Measurements from ENCODE around the gene NINL.
"Not testable (repeated sequence)": the region's sequence is repeated elsewhere in the genome, so short reads cannot be mapped to it uniquely, and the experiment has no call there.

The NINL gene

DNA sequence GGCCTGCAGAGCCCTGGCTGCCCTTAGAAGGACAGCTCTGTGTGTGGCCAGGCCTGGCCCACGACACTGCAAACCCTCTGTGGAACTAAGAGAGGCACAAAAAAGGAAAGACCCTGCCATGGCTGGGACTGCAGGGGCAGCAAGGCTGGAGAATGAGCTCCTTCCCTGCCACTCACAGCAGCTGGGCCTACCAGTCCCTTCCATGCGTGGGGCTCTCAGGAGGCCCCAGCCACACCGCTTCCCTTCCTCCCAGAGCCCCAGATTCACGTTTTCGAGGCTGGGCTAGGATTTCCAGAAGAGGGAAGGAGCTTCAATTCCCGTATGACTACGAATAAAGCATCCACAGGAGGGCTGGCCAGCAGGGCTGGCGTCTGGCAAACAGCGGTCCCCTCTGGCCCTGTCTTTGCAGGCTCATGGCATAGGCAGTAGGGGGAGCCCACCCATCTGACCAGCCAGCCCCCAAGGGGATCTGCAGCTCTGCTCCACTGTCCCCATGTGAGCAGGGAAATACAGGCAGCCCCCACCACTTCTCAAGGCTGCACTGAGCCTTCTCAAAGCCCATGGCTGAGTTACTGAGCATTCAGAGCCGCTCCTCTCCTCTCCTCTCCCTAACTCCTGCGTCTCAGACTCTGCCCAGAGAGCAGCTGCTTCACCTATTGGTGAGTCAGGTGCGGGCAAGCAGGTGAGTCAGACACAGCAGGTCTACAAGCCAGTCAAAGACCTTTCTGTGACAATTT, 53.1 kb downstream of the NINL start:
- DNase-seq: peak; percentile 26 to 54

DNA sequence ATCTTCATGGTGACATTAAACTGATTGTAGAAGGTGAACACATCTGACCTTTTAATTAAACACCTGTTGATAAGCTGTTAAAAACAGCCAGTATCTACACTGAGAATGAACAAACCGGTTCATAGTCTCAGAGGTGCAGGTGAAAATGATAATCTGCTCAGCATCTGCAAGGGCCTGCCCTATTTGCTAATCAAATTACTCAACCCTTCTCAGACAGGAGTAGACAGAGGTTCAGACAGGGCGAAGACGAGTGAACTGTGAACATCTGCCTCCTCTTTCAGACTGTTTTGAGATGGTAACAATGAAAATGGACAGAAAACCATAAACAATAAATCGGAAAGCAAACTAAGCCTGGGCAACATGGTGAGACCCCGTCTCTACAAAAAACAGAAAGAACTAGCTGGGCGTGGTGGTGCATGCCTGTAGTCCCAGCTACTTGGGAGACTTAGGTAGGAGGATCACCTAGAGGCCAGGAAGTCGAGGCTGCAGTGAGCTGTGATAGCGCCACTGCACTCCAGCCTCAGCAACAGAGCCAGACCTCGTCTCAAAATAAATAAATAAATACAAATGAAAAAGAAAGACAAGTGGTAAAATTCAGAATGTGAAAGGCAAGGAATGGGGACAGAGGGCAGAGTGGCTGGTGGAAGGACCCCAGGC, 55.9 kb downstream of the NINL start:
- no peak for DNase-seq

DNA sequence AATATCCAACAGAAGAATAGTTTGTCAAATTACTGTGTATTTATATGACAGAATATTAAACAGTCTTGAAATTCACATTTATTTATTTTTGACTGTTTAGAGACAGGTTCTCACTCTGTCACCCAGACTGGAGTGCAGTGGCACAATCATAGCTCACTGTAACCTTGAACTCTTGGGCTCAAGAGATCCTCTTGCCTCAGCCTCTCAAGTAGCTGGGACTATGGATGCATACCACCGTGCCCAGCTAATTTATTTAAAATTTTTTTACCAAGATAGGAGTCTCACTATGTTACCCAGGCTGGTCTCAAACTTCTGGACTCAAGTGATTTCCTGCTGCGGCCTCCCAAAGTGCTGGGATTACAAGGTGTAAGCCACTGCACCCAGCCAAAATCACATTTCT, 57.4 kb downstream of the NINL start:
- no peak for DNase-seq

DNA sequence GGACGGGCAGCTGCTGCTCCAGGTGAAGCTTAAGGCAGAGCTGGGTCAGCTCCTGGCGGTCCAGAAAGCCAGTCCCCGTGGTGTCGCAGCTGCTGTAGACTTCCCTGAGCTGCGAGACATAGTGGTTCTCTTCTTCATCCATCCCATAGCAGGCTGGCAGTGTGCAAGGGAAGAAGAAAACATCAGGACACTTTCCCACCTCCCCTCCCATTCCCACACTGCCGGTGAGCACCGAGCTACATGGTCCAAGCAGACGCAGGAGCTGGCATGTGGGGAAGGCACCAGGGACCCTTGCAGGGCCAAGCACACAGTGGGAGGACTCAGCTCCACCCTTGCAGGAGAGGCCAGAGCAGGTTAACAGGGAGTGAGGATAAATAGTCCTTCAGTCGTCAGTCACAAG, 58.9 kb downstream of the NINL start:
- DNase-seq: no peak

DNA sequence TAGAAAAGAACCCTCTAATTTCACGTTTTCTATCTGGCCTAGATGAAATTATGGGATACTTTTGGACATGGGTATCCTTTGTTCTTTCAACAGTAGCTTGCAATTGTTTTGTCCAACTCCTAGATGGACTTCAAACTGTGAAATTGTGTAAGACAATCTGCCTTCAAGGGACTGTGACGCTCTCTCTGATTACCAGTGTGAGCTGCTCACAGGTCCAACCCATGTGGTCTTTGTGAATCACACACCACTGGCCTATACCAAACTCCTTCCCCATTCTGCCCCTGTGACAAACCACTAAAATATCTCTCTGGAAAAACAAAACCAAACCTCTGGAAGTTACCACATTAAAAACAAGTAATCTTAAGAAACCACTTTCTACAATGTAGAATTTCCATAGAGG, 59.5 kb downstream of the NINL start:
- DNase-seq: no peak

DNA sequence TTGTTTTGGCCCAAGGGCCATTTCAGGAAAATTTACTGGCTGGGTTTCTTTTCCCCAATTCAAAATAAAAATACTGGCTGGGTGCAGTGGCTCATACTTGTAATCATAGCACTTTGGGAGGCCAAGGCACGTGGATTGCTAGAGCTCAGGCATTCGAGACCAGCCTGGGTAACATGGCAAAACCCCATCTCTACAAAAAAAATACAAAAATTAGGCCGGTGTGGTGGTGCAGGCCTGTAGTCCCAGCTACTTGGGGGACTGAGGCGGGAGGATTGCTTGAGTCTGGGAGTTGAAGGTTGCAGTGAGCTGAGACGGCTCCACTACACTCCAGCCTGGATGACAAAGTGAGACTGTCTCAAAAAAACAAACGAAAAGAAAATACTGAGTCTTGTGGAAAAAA, 60.0 kb downstream of the NINL start:
- DNase-seq: no peak

DNA sequence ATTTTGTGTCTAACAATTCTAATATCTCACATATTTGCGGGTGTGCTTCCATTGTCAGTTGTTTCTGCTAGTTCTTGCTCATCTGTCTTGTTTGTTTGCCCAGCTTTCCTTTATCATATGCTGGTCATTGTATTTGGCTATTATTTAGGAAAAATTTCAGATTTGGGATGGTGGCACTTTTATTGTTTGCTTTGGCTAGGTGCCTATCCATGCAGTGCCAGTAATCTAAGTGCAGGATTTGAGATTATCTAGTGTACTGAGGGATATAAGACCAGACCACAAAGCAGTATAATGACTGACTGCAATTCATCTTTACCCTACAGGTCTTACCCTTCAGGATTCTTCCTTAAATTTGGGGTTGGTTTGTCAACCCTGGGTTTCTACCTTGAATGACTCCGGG, 63.9 kb downstream of the NINL start:
- DNase-seq: no peak

DNA sequence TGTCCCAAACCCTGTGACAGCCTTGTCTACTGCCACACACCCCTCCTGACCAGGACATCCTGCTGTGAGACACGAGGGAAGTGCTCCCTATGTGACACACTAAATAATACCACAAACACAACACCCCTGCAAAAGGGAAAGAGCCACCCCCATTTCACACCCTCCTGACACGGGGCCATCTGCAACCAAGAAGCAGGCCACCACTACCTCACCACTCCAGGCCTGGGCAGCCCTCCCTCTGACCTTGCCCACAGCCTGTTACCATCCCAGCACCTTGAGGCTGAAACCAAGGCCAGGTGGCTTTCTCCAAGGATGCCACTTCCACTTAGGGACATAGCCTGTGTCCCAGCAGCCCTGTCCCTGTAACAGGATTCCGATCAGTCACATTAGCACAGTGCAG, 68.2 kb downstream of the NINL start:
- no peak for DNase-seq

DNA sequence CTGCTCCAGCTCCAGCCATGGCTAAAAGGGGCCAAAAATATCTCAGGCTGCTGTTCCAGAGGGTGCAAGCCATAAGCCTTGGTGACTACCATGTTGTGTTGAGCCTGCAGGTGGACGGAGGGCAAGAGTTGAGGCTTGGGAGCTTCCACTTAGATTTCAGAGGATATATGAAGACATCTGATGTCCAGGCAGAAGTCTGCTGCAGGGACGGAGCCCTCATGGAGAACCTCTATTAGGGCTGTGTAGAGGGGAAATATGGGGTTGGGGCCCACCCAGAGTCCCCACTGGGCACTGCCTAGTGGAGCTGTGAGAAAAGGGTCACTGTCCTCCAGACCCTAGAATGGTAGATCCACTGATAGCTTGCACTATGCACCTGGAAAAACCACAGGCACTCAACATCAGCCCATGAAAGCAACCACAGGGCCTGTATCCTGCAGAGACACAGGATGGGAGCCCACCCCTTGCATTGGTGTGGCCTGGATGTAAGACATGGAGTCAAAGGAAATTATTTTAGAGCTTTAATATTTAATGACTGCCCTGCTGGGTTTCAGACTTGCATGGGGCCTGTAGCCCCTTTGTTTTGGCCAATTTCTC, 70.5 kb downstream of the NINL start:
- no peak for DNase-seq

DNA sequence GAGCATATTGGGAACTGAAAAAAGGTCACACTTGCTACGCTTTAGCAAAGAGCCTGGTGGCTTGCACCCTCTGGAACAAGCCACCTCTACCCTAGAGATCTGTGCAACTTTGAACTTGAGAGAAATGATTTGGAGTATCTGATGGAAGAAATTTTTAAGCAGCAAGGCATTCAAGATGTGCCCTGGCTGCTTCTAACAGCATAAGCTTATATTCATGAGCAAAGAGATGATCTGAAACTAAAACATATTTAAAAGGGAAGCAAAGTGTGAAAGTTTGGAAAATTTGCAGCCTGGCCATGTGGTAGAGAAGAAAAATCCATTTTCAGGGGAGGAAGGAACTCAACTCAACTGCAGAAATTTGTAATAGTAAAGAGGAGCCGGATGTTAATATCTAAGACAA, 71.1 kb downstream of the NINL start:
- DNase-seq: no peak

DNA sequence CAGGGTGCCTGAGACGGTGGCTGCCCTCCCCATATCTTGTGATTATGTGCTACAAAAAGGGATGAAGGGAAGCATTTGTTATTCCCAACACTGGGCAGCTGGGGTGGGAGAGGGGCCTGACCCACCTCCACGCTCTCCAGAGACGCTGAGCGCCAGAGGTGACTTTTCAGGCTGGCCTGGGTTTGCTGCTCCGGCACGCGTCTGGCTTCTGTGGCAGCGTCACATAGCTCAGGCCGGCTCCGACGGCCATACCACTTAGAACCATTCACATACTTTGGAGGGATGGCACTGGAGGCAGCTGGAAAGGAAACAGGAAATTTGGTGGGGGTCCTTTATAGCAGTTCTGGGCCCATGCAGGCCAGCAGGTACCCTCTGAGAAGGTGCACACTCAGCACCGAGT, 72.6 kb downstream of the NINL start:
- no peak for DNase-seq

DNA sequence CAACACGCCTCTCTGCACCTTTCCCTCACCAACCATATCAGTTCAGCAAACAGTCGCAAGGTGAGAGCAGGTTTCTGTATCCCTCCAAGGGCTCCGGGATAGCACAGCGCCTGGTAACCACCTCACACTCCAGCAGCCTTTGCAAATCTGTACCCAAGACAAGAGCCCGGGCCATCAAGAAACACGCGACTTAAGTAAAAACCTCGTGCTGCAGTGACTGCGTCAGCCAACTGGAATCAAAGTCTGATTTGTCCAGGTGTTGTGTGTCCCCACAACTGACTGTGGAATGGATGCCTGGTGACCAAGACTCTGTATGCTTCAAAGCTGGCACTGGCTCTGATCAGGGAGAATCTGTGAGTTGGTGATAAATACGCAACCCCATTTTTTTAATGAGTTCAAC, 74.1 kb downstream of the NINL start:
- DNase-seq: no peak

DNA sequence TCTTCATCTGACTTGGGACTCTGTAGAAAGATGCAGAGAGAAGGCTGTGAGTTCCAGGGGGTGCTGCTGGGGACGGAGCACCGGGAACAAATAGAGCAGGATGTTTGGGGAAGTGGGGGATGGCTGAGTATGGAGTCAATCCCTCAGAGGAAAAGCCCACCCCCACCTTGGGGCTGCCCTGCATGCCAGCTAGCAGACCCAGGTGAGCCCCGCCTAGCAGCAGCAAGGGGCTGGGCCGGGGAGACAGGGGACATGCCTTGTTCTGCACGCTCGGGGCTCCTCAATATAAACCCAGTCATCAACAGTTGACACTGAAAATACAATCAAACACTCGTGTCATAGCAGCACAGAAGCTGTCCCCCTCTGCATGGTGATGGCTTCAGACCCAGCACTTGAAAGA, 74.6 kb downstream of the NINL start:
- no peak for DNase-seq

DNA sequence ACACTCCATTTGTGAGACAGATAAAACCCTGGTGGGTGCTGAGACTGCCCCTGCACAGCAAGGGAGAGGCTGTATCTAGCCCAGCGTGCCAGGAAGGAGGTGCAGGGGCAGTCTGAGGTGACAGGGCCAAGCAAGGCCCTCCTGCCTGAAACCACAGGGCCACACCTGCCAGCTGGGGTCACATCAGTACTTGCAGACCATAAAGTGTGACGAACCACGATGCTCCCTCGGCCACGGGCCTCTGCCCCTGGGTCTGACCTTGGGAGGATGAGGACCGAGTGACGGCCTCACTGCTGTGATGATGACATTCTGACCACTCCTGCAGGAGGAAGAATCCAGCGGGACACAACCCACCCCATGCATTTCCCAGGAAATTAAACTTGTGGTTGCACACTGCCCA, 75.1 kb downstream of the NINL start:
- DNase-seq: no peak

DNA sequence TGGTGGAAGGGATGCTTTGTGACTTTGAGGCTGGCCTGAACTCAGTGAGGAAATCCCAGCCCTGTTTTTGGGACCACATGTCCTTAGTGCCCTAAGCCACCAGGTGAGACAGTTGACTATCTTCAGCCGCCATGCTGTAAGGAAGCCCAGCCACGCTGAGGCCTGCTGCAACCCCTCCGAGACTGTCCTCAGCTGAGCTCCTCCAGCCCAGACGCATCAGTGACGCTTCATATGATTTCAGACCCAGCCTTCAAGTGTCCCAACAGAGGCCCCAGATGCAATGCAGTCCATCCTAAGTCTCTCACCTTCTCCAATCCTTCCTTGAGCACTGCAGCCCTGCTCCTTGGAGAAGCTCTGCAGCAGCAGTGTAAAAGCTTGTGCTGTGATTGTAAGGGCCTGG, 76.2 kb downstream of the NINL start:
- no peak for DNase-seq

DNA sequence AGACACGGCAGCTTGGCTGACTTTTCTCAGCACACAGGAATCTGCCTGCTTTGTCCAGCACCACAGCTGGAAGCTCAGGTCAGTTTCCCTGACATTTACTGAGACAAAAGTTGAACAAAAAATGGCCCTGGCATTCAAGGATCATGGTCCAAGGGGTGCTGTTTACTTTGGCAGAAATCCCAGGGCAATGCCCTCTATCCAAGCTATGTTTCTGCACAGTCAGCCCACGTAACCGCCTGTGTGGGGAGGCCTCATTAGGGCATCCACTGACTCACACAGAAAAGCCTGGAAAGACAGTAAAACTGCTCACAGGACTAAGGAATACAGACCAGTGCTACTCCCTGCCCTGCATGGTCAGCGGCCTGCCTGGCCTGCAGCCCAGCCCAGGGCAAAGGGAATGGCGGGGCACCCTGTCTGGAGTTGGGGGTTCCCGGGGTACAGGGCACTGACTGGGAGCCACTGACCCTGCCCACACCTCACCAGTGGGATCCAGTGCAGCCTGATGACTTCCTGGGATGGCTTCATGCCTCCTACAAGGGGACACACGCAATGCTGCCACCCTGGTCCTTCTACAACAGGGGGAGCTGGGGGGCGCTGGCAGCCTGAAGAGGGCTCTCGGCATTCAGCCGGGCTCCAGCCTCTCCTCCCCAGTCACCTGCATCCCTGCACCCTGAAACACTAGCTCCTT, 77.1 kb downstream of the NINL start:
- no peak for DNase-seq

DNA sequence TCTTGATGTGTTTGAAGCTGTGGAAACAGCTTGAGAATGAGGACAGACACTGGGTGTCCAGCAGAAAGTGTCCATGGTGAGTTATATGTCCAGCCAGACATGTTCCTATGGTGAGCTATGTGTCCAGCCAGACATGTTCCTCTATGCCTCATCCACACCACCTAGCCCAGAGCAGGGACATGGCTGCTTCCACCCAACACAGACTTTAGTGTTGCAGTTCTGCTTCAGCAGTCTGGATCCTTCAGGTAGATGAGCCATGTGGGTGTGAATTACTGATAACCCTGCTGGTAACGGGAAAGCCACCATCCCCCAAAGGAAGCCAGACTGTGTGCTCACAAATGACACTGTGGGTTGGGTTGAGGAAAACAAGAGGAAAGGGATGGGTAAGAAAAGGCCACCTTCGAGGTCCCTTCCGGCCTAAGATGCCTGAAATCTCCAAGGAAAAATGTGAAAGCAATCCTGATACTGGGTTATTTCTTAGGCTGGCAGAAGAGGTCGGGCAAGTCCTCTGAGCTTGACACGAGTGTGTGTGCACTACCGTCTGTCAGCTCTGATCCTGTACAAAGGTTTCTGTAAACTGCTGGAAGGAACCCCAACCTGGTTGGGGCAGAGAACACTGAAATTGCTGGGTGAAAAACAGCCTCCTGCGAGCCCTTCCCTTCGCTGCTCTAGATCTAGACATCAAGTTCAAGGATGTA, 77.8 kb downstream of the NINL start:
- DNase-seq: no peak

DNA sequence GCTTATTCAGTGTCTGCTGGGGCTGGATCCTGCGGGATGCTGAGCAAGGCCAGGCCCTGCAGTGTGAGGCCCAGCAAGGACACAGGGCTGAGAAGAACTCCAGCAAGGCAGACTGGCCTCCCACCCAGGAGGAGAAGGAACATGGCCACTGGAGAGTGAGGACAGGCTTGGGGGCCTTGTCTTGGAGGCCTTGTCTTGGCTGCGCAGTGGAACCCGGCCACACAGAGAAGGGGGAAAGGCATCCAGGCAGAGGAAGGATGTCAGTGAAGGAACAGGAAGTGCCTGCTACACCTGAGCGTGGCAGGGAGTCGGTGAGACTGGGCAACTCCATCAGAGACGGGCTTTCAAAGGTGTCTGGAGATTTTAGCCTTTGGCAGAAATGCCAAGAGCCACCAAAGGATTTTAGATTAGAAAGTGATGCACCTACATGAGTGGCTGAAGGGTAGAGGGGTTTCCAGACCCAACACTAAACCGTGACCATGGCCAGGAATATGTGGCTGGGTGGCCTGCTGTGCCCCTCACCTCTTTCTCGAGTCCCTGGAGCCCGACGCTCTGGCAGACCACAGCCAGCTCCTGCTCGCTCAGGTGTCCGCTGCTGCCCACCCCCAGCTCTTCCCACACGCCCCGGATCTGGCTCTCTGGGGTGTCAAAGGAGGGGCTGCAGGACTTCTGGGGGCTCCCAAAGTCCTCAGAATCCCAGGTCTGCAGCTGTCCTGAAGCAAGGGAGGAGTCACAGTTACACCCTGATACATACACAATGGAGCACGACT, 80.8 kb downstream of the NINL start:
- no peak for DNase-seq

DNA sequence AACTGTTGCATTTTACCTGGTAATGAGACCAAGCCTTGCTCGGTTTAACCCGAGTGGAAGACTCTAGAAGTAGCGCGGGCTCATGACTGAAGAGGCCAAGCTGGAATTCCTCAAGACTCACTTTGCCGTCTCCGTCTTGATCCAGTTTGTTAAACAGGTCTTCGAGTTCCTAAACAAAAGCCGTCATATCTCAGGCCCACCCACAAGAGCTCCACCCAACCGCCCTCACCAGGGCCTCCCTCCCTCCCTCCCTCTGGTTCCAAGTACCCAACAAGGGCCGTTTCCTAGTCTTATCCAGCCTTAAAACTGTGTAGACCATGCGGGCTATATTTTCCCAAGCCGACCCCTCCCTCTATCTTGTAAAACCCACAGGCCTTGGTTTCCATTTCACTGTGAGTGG, 81.4 kb downstream of the NINL start:
- no peak for DNase-seq

DNA sequence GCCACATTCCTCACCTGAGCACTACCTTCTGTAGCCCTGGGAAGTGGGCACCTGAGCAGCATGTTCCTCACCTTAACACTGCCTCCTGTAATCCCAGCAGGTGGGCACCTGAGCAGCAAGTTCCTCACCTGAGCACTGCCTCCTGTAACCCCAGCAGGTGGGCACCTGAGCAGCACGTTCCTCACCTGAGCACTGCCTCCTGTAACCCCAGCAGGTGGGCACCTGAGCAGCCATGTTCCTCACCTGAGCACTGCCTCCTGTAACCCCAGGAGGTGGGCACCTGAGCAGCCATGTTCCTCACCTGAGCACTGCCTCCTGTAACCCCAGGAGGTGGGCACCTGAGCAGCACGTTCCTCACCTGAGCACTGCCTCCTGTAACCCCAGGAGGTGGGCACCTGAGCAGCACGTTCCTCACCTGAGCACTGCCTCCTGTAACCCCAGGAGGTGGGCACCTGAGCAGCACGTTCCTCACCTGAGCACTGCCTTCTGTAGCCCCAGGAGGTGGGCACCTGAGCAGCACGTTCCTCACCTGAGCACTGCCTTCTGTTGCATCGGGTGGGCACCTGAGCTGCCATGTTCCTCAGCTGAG, 82.2 kb downstream of the NINL start:
- not testable (repeated sequence) for DNase-seq

DNA sequence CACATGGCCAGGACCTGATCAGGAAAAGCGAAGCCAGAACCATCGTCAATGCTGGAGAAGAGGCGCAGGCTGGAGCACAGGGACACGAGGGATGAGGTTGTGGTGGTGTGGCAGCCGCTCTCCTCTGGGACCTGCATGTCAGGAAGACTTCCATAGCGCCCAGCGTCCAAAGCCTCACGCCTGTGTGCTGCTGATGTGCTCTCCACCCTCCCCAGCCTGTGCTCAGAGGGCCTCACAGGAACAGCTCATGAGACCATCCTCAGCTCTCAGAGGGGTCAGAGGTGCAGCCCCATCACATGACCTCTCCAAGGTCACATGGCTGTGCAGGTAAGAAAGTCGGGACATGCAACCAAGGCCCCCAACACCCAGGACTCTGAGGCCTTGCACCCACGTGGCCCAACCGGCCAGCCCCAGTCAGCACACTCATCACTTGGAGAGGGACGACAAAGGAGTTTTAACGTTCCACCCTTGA, 84.4 kb downstream of the NINL start:
- DNase-seq: no peak

DNA sequence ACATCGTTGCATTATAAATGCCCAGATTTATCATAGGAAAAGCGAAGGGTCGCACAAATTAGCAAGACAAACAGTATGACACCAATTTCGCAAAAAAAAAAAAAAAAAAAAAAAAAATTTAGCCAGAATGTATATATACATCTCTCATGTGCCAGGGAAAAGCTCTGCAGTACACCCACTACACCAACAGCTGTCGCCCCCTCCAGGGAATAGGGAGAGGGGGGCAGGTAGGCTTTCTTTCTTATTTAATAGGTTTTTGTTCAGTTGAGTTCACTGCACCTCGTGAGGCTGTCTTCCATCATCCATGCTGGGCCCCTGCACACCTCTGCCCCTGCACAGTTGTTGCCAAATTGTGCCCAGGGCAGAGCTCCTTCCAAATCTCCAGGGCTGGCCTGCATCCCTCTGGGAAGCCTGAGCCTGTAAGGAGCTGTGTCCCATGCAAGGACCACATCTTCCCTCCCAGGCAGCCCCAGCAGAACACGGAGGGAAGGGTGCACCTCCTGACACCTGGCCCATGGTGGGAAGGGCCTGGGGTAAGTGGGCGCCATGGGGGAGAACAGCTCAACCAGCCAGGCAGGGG, 85.4 kb downstream of the NINL start:
- DNase-seq: no peak

All from hippocampal formation (tissue), 2 donors.